HG03097 (cell line): ENCODE results near the gene SPATA25.
A peak's percentile ranks its signal among the peaks of the same experiment; 100 is the strongest.
"Not testable (repeated sequence)": the region's sequence is repeated elsewhere in the genome, so short reads cannot be mapped to it uniquely, and the experiment has no call there.

Experiments
- ATAC-seq: cut with Tn5 transposase; IDR thresholded peaks from one replicate; pipeline ENCODE4 v1.9.1; 2021; ENCODE audit not compliant: unreplicated experiment, low FRiP score

The SPATA25 gene

GRCh38 chr20:45917790-45918141, 30.3 kb upstream of the SPATA25 start:
- no peak for ATAC-seq

GRCh38 chr20:45913116-45913515, 25.7 kb upstream of the SPATA25 start:
- no peak for ATAC-seq

GRCh38 chr20:45912344-45912682, 24.9 kb upstream of the SPATA25 start:
- no peak for ATAC-seq

- no peak for ATAC-seq
Observed at GRCh38 chr20:45911486-45912343, 24.3 kb upstream of the SPATA25 start, which contains the start of gene PLTP. Gene PLTP (minus strand): TSS chr20:45912155. CDS start chr20:45911452, 703 bp downstream.

- ATAC-seq, result peak; percentile 86
Observed at GRCh38 chr20:45910670-45911485, 23.5 kb upstream of the SPATA25 start.

GRCh38 chr20:45909817-45910669, 22.6 kb upstream of the SPATA25 start:
- no peak for ATAC-seq

GRCh38 chr20:45909336-45909808, 21.9 kb upstream of the SPATA25 start:
- no peak for ATAC-seq

- no peak for ATAC-seq
Observed at GRCh38 chr20:45908084-45908483, 20.7 kb upstream of the SPATA25 start.

GRCh38 chr20:45907219-45907948, 20.0 kb upstream of the SPATA25 start:
- no peak for ATAC-seq

GRCh38 chr20:45905505-45906079, 18.2 kb upstream of the SPATA25 start:
- ATAC-seq, result no peak

- no peak for ATAC-seq
Observed at GRCh38 chr20:45904583-45905504, 17.4 kb upstream of the SPATA25 start.

GRCh38 chr20:45902199-45902701, 14.8 kb upstream of the SPATA25 start:
- ATAC-seq, result no peak

- not testable (repeated sequence) for ATAC-seq
Observed at GRCh38 chr20:45901332-45901731, 13.9 kb upstream of the SPATA25 start.

GRCh38 chr20:45899046-45899835, 11.8 kb upstream of the SPATA25 start:
- ATAC-seq, result no peak

- no peak for ATAC-seq
Observed at GRCh38 chr20:45898285-45898684, 10.9 kb upstream of the SPATA25 start.

GRCh38 chr20:45897692-45898091, 10.3 kb upstream of the SPATA25 start:
- ATAC-seq, result no peak

- no peak for ATAC-seq
Observed at GRCh38 chr20:45897289-45897688, 9.9 kb upstream of the SPATA25 start.
